CD4-positive, alpha-beta T cell (primary cell): Measurements from ENCODE around the gene KICS2. TPM values are rescaled to one million over a fixed set of nuclear protein-coding genes. Genes with fewer than 3 reads are reported as not detected.

ENCODE experiments used
- ATAC-seq: fragments of 200-7000 bp; cut with Tn5 transposase; one replicate; pipeline ENCODE4 v1.10.0; 2022; ENCODE audit warnings: mild to moderate bottlenecking; ENCODE audit not compliant: poor library complexity
- CTCF ChIA-PET: fragments of 350-600 bp; sonication (Branson Sonifier 250); formaldehyde crosslinking; loops from one replicate; lab custom pipeline; 2021; ENCODE audit warnings: antibody characterized with exemption, inconsistent platforms; lab: Charles Lee
- POLR2A ChIA-PET: fragments of 350-600 bp; sonication (Branson Sonifier 250); formaldehyde crosslinking; loops from one replicate; lab custom pipeline; 2021; ENCODE audit warnings: antibody characterized with exemption, inconsistent platforms; lab: Charles Lee
- DNase-seq, 14 experiments: peaks; one replicate each; pipeline ENCODE4 v3.0.0-alpha.2; 2013 to 2020; ENCODE audit warnings: mixed read lengths in 2 of 14
- H3K27ac ChIP-seq, 2 donors: one replicate each; pipeline versions ENCODE4 v1.5.1 to v1.7.0; 2013; ENCODE audit warnings: low read length in 2 of 2, low read depth in 1 of 2, mild to moderate bottlenecking in 1 of 2
- H3K27me3 ChIP-seq, 2 experiments: 1 replicate in 1 of 2; 2 replicates in 1 of 2; pipeline versions ENCODE4 v1.6.1 to v1.7.0; 2013; ENCODE audit warnings: low read length in 2 of 2, control low read depth in 1 of 2, mild to moderate bottlenecking in 1 of 2, moderate library complexity in 1 of 2; ENCODE audit not compliant: insufficient read depth in 2 of 2, control insufficient read depth in 1 of 2
- H3K36me3 ChIP-seq: one replicate; pipeline ENCODE4 v1.6.1; 2013; ENCODE audit warnings: low read length, control low read depth; ENCODE audit not compliant: insufficient read depth
- H3K4me1 ChIP-seq: one replicate; pipeline ENCODE4 v1.6.1; 2013; ENCODE audit warnings: low read length, control low read depth; ENCODE audit not compliant: insufficient read depth
- H3K4me3 ChIP-seq: one replicate; pipeline ENCODE4 v1.5.1; 2013; ENCODE audit warnings: mild to moderate bottlenecking, low read length, moderate library complexity
- H3K9me3 ChIP-seq, 2 experiments: 1 replicate in 1 of 2; 2 replicates in 1 of 2; pipeline versions ENCODE4 v1.6.1 to v1.7.0; 2013; ENCODE audit warnings: low read length in 2 of 2, mild to moderate bottlenecking in 2 of 2, control low read depth in 1 of 2, moderate library complexity in 1 of 2; ENCODE audit not compliant: control insufficient read depth in 1 of 2, insufficient read depth in 1 of 2
- H3K27ac Mint-ChIP-seq: one replicate; pipeline ENCODE4 v1.8.0; 2020; ENCODE audit warnings: mixed read lengths
- H3K27me3 Mint-ChIP-seq: one replicate; pipeline ENCODE4 v1.8.0; 2021; ENCODE audit warnings: mixed read lengths
- H3K36me3 Mint-ChIP-seq: one replicate; pipeline ENCODE4 v1.8.0; 2021; ENCODE audit warnings: low read depth, mixed read lengths
- H3K4me1 Mint-ChIP-seq: one replicate; pipeline ENCODE4 v1.8.0; 2021; ENCODE audit warnings: low read depth, mixed read lengths
- H3K4me3 Mint-ChIP-seq: one replicate; pipeline ENCODE4 v1.8.0; 2020; ENCODE audit warnings: mild to moderate bottlenecking, mixed read lengths
- H3K9me3 Mint-ChIP-seq: one replicate; pipeline ENCODE4 v1.8.0; 2020; ENCODE audit warnings: mixed read lengths
- intact Hi-C, 2 experiments: fragments of 100-400 bp; cut with DNase I in 1 of 2; cut with micrococcal nuclease in 1 of 2; formaldehyde crosslinking; loops; one replicate each; pipeline versions ENCODE4 v1.15.1 to v1.9.0; 2023 to 2025; cut with DNase I, micrococcal nuclease
- total RNA-seq, 174 experiments: library from RNA in 2 of 174; stranded (reverse) in 2 of 174; gene quantifications; one replicate each; pipeline ENCODE4 v1.2.3 and lab custom pipeline; 2021 to 2026
- TF ChIP-seq, protein P1 (sequence below): fragments of 200-600 bp; IDR thresholded peaks from one replicate; pipeline ENCODE4 v1.8.0; 2022; ENCODE audit warnings: antibody characterized with exemption, mild to moderate bottlenecking

The KICS2 gene
- total RNA-seq, 2 experiments from 2014 or later = 13.6 to 14.0 TPM

DNA sequence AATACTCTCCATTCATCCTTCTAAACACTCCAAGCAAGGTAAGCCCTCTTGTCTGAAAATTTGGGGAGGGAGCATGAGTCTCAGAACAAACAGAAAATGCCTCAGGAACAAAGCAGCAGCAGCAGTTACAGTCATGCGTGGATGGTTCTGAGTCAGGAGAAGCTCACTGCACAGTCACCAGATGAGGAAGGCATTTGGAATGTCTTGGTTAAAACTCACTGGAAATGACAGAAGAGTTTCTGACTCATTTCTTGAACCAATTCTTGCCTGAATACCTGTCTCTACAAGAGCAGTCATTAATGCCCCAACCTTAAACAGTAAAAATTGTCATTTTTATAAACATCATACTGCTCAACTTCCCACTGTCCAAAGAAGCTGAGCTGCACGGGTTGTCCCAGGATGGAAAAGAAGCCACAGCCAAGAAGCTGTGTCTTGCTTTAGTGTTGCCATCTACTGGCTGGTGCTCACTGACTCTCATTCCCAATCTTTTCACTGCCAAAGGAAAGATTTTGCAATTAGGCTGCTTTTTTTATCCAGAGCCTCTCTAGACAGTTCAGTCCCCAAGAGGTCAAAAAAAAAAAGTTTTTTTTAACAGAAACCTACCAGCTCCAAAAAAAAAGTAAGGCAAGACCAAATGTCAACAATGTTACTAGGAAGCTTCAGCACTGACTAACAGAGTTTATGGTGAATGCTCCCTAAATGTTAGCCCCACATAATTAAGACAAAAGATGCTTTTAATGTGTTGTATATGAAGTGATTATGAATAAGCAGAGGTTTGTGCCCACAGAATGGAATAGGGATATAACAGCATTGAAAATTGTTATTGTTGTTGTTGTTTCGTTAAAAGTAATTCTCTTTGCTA, 40.4 kb downstream of the KICS2 start:
- CTCF ChIA-PET = interaction anchor here (0.7 kb wide), 1 partner anchor 1074 kb away, joined by 3 read pairs; no protein-coding TSS in a partner anchor

DNA sequence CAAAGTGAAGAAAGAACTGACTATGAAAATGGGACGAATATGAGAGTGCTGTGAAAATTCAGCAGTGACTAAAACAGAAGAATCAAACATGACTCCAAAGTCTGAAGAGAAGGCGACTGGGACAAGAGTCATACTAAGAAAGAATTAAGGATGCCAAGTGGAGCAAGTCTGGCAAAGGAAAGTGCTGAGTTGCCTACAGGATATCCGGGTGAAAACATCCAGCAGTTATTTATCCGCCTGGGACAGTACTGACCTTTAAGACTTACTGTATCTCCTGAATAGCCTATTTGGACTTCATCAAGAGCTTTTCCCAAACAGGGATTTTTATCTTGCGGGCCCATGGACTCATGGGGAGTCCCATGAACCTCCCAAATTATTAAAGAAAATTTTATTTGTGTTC, 41.1 kb downstream of the KICS2 start:
- no peaks in the 10 kb centered on the region for H3K4me1 ChIP-seq
- no peak overlapping the region for H3K27ac ChIP-seq
- no peaks in the 10 kb centered on the region for H3K9me3 ChIP-seq
- ATAC-seq = no peak
- H3K27me3 Mint-ChIP-seq = no peaks in the 10 kb centered on the region
- intact Hi-C loops = no loop called here
- no peak overlapping the region for H3K27ac Mint-ChIP-seq
- TF ChIP-seq, protein P1, sequence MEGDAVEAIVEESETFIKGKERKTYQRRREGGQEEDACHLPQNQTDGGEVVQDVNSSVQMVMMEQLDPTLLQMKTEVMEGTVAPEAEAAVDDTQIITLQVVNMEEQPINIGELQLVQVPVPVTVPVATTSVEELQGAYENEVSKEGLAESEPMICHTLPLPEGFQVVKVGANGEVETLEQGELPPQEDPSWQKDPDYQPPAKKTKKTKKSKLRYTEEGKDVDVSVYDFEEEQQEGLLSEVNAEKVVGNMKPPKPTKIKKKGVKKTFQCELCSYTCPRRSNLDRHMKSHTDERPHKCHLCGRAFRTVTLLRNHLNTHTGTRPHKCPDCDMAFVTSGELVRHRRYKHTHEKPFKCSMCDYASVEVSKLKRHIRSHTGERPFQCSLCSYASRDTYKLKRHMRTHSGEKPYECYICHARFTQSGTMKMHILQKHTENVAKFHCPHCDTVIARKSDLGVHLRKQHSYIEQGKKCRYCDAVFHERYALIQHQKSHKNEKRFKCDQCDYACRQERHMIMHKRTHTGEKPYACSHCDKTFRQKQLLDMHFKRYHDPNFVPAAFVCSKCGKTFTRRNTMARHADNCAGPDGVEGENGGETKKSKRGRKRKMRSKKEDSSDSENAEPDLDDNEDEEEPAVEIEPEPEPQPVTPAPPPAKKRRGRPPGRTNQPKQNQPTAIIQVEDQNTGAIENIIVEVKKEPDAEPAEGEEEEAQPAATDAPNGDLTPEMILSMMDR = no peak
- H3K4me3 Mint-ChIP-seq = no peak overlapping the region
- no peaks in the 10 kb centered on the region for H3K36me3 ChIP-seq
- H3K4me1 Mint-ChIP-seq = no peaks in the 10 kb centered on the region
- ChIA-PET CTCF (no interaction called here), POLR2A (no interaction called here)
- H3K4me3 ChIP-seq = no peak overlapping the region
- no peaks in the 10 kb centered on the region for H3K27me3 ChIP-seq
- peaks cover 18% of the 10 kb centered on the region for H3K36me3 Mint-ChIP-seq
- H3K9me3 Mint-ChIP-seq = no peaks in the 10 kb centered on the region
- DNase-seq = no peak

More for the DNA sequence above, 40.4 kb downstream of the KICS2 start:
- no peak overlapping the region for H3K27ac ChIP-seq
- no peaks in the 10 kb centered on the region for H3K27me3 ChIP-seq
- H3K36me3 ChIP-seq = no peaks in the 10 kb centered on the region
- Mint-ChIP-seq H3K9me3 (no peaks in the 10 kb centered on the region), H3K4me3 (no peak overlapping the region), H3K27me3 (no peaks in the 10 kb centered on the region), H3K36me3 (peaks cover 18% of the 10 kb centered on the region), H3K27ac (no peak overlapping the region), H3K4me1 (no peaks in the 10 kb centered on the region)
- no peaks in the 10 kb centered on the region for H3K9me3 ChIP-seq
- POLR2A ChIA-PET = no interaction called here
- H3K4me1 ChIP-seq = no peaks in the 10 kb centered on the region
- DNase-seq = no peak
- ATAC-seq = no peak
- TF ChIP-seq, protein P1 = no peak
- H3K4me3 ChIP-seq = no peak overlapping the region
- intact Hi-C loops = no loop called here

DNA sequence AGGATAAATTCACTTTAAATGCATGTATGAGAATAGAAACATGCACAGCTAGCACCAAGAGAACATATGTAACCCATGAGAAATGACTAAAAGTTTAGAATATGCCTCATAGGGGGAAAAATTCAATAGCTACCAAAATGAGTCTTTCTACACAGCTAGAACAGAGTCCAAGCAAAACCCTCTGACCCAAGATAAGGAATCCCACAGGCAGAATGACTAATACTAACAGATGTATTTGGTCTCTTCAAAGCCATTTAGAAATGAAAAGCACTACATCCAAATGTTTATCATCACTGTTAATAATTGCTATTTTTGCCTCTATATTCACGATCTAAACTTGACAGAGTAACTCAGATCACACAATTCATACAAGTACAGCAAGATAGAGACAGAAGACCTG, 44.0 kb downstream of the KICS2 start:
- TF ChIP-seq, protein P1 = no peak
- no peaks in the 10 kb centered on the region for H3K36me3 ChIP-seq
- H3K4me3 Mint-ChIP-seq = no peak overlapping the region
- DNase-seq = no peak
- no peaks in the 10 kb centered on the region for H3K9me3 Mint-ChIP-seq
- H3K27me3 Mint-ChIP-seq = no peaks in the 10 kb centered on the region
- POLR2A ChIA-PET = no interaction called here
- H3K36me3 Mint-ChIP-seq = peaks cover 3% of the 10 kb centered on the region
- no peak overlapping the region for H3K27ac ChIP-seq
- intact Hi-C loops = no loop called here
- no peaks in the 10 kb centered on the region for H3K4me1 ChIP-seq
- H3K4me1 Mint-ChIP-seq = no peaks in the 10 kb centered on the region
- CTCF ChIA-PET = no interaction called here
- ATAC-seq = no peak
- no peaks in the 10 kb centered on the region for H3K9me3 ChIP-seq
- H3K4me3 ChIP-seq = no peak overlapping the region
- no peak overlapping the region for H3K27ac Mint-ChIP-seq
- H3K27me3 ChIP-seq = no peaks in the 10 kb centered on the region
